DMS114 treated with DMSO at 0.1 percent for 48 hours (cell line): Measurements from ENCODE around the gene GLIS1.

Source experiments
- DNase-seq: peaks from one replicate; lab custom pipeline; 2025; ENCODE audit not compliant: unreplicated experiment; lab: John Stamatoyannopoulos, UW

GLIS1 gene

GRCh38 chr1:53552146-53552861, 186.7 kb downstream of the GLIS1 start:
- DNase-seq, result no peak

DNA sequence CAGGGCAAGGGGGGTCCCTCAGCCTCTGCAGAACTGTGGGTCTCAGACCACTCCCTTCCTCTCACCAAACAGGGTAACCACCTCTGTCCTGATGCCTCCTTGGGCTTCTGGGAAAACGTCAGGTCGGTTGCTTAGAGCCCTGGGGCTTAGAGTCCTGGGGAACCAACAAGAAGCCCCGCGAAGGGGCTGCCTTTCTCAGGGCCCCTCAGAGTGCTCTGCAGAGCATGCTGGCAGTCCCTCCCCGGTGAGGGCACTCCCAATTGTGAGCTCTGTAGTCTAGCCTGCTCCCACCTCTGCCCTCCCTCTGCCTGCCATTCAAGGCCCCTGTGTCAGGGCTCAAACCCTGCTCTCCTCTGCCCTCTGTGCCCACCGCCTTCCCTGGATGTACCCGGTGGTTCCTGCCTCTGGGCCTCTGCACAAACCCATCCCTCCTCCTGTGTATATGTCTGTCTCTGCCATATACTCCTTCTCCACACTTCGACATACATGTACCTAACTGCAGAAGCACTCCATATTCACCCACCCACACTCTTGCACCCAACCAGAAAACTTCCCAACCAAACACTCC, 187.5 kb downstream of the GLIS1 start:
- DNase-seq, result no peak

GRCh38 chr1:53550201-53550741, 188.7 kb downstream of the GLIS1 start:
- no peak for DNase-seq

GRCh38 chr1:53549781-53550180, 189.2 kb downstream of the GLIS1 start:
- no peak for DNase-seq

DNA sequence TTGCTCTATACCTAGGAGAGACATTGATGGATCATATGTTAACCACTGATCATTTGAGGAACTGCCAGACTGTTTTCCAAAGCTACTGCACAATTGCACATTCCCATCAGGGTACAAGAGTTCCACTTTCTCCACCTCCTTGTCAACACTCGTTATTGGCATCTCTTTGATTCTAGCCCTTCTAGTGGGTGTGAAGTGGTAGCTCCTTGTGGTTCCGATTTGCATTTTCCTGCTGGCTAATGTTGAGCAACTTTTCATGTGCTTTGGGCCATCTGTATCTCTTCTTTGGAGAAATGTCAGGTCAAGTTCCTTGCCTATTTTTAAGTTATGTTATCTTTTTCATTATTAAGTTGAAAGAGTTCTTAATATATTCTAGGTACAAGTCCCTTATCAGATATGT, 189.7 kb downstream of the GLIS1 start:
- no peak for DNase-seq

GRCh38 chr1:53548031-53548491, 190.9 kb downstream of the GLIS1 start:
- DNase-seq, result no peak

GRCh38 chr1:53547231-53547790, 191.7 kb downstream of the GLIS1 start:
- DNase-seq, result no peak

DNA sequence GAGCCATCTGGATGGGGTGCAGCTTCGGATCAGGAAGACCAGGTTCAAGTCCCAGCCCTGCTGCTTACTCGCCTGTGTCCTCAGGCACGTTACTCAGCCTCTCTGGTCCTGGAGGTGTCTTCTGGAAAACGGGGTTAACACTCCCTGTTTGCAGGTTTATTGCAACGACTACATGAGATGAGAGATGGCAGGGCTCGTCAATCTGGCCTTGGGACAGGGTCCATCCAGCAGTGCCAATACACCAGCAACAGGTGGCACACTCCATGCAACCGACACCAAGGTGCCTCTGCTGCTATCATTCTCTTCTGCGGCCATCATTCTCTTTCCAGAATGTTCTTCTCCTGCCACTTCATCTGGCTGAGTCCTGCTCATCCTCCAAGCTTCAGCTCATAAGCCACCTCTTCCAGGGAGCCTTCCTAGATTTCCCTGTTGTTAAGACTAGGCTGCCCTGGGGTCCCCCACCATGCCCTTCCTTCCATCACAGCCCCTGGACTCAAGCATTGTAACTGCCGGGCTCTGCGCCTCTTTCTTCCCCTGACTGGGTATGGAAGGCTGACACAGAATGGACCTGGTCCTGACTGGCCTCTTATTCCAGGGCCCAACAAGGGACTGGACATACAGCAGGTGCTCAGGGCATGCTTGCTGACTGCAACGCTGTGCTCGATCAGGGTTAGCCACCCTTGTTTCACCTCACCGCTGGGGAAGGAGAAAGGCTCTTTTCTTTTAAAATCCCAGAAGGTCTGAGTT, 192.4 kb downstream of the GLIS1 start:
- no peak for DNase-seq

- no peak for DNase-seq
Measured at GRCh38 chr1:53545663-53546408, 193.1 kb downstream of the GLIS1 start.

GRCh38 chr1:53544728-53545515, 194.0 kb downstream of the GLIS1 start:
- DNase-seq, result no peak

- no peak for DNase-seq
Measured at GRCh38 chr1:53543778-53544695, 194.9 kb downstream of the GLIS1 start.

DNA sequence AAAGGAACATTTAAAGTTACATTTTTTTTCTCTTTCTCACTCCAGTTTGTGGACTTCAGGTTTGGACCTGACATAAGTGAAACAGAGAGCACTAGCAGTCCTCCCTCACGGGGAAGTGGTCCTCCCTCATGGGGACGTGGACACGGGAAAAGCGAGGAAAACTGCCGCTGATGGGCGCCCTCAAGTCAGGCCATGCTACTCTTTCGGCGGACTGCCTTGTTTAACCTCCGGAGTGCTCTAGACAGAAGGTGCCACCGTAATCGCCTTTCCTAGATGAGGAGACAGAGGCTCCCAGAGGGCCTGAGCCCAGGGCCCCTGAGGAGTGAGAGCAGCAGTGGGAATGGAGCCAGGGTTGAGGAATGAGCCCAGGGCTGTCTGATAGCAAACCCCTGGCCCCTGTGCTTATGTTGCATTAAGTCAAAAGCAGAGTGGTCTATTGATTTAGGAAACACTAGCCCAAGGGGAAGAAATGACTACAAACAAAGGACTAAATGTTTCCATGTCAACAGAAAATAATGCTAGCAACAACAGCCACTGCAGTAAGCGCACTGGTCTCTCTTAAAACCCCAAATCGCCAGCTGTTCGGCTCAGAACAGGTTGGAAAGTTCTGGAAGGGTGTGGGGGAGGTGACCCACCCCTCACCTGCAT, 195.7 kb downstream of the GLIS1 start:
- DNase-seq, result no peak

GRCh38 chr1:53542551-53542950, 196.4 kb downstream of the GLIS1 start:
- DNase-seq, result no peak

- no peak for DNase-seq
Measured at GRCh38 chr1:53541761-53542550, 197.0 kb downstream of the GLIS1 start.

GRCh38 chr1:53541263-53541625, 197.7 kb downstream of the GLIS1 start:
- no peak for DNase-seq

DNA sequence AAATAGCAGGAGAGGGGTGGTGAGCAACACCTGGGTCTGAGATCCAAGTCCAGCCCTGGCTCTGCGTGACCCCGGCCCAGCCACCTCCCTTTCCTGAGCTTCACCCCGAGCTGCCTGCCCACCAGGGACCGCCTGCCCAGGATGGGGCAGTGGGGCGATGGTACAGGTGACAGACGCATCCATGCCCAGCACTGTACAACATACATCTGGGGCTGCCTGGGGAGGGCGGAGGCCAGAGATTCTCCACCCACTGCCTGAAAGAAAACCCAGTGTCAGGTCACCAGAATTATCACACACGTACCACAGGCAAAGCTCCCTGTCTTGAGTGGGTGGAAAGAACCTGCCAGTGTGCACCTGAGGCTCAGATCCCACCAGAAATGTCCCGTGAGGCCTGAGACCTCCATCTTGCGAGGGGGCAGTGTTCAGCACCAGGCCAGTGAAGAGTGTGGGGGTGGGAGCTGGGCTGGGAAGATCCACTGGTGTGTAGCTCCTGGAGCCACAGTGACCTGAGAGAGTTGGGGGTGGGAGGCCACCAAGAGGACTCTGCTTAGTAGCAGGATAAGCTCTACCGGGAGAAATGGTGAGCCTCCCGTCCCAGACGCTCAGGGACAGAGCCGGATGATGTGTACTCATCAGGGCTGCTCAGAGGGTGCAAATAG, 198.2 kb downstream of the GLIS1 start:
- DNase-seq, result no peak
